Right lobe of liver (tissue), 6 donors: ENCODE data around the gene NDUFA8. TPM values are rescaled to one million over a fixed set of nuclear protein-coding genes. Genes with fewer than 3 reads are reported as not detected.

Experiments used
- ATAC-seq, 4 donors: fragments of 200-7000 bp; cut with Tn5 transposase; one replicate each; pipeline ENCODE4 v1.9.1; 2020; ENCODE audit warnings: mild to moderate bottlenecking in 4 of 4, moderate library complexity in 4 of 4
- DNase-seq, 3 donors: peaks; one replicate each; pipeline ENCODE4 v3.0.0-alpha.2; 2020
- H3K27ac ChIP-seq, 3 donors: fragments of 200-600 bp; one replicate each; pipeline ENCODE4 v1.8.0; 2022
- H3K27me3 ChIP-seq, 2 donors: fragments of 200-600 bp; one replicate each; pipeline ENCODE4 v1.8.0; 2022
- H3K36me3 ChIP-seq, 4 donors: fragments of 200-600 bp; sonication (generic) in 1 of 4; one replicate each; pipeline versions ENCODE4 v1.5.1 to v1.8.0; 2017 to 2022; ENCODE audit warnings: control low read depth in 1 of 4
- H3K4me1 ChIP-seq, 4 donors: fragments of 200-600 bp; sonication (generic) in 1 of 4; one replicate each; pipeline versions ENCODE4 v1.5.1 to v1.8.0; 2017 to 2022; ENCODE audit warnings: control low read depth in 1 of 4
- H3K4me3 ChIP-seq, 3 donors: fragments of 200-600 bp; one replicate each; pipeline ENCODE4 v1.8.0; 2022
- H3K9me3 ChIP-seq, 4 donors: fragments of 200-600 bp; sonication (generic) in 1 of 4; one replicate each; pipeline versions ENCODE4 v1.5.1 to v1.8.0; 2017 to 2022; ENCODE audit warnings: control low read depth in 1 of 4
- POLR2A ChIP-seq: fragments of 450-650 bp; IDR thresholded peaks from one replicate; pipeline ENCODE4 v1.6.1; 2017; ENCODE audit warnings: antibody characterized with exemption, mild to moderate bottlenecking
- WGBS: methylation state at CpG from one replicate; pipeline ENCODE4 v1.1.6; 2018; ENCODE audit warnings: low coverage, low lambda C conversion rate; ENCODE audit not compliant: insufficient coverage; ENCODE audit errors: missing lambda C conversion rate; 5-methylcytosine and 5-hydroxymethylcytosine counted together
- intact Hi-C, 2 donors: fragments of 100-400 bp; cut with DNase I; formaldehyde crosslinking; loops; one replicate each; pipeline versions ENCODE4 v1.11.2 to v1.14.1; 2022
- total RNA-seq, 6 experiments: library from RNA; depleted of rRNA in 2 of 6; stranded (reverse); fragments of >200 nt in 2 of 6; fragmentation: NEBNext Ultra II Directional in 3 of 6; extraction: Animal tissue kit (Norgen Biotek cat#: 25700) in 3 of 6; gene quantifications; one replicate each; pipeline versions ENCODE4 v1.1.0 to v1.2.4, GENCODE V29; 2016 to 2023
- TF ChIP-seq, protein P1 (sequence below), 4 donors: fragments of 200-600 bp in 3 of 4; fragments of 450-650 bp in 1 of 4; IDR thresholded peaks; one replicate each; pipeline versions ENCODE4 v1.5.1 to v1.8.0; 2016 to 2022; ENCODE audit warnings: antibody characterized with exemption in 4 of 4, mild to moderate bottlenecking in 2 of 4
- donor health status: DM: no; HTN: yes; CAD: no.
- donor health status: DM: no; HTN: no; CAD: no.
- donor health status: DM: no; HTN: no; CAD: no.
- donor health status: DM: no; HTN: yes; CAD: no.
- donor health status: DM: no; HTN: yes; CAD: no.

Gene NDUFA8
- total RNA-seq, 6 experiments from 2014 or later, result 27.3 to 43.9 (median 29.0) TPM

- 66% methylated on average over 8 of the region's 8 CpGs for WGBS
- TF ChIP-seq, protein P1, sequence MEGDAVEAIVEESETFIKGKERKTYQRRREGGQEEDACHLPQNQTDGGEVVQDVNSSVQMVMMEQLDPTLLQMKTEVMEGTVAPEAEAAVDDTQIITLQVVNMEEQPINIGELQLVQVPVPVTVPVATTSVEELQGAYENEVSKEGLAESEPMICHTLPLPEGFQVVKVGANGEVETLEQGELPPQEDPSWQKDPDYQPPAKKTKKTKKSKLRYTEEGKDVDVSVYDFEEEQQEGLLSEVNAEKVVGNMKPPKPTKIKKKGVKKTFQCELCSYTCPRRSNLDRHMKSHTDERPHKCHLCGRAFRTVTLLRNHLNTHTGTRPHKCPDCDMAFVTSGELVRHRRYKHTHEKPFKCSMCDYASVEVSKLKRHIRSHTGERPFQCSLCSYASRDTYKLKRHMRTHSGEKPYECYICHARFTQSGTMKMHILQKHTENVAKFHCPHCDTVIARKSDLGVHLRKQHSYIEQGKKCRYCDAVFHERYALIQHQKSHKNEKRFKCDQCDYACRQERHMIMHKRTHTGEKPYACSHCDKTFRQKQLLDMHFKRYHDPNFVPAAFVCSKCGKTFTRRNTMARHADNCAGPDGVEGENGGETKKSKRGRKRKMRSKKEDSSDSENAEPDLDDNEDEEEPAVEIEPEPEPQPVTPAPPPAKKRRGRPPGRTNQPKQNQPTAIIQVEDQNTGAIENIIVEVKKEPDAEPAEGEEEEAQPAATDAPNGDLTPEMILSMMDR (IDR thresholded peaks at IDR 0.05), result no peak
- no peak for TF ChIP-seq POLR2A
- Histone ChIP-seq H3K9me3 (no peaks in the 10 kb centered on the region), H3K27me3 (no peaks in the 10 kb centered on the region), H3K4me1 (no peaks in the 10 kb centered on the region), H3K27ac (no peak overlapping the region), H3K4me3 (no peak overlapping the region), H3K36me3 (peaks cover 0 to 21% (median 7%) of the 10 kb centered on the region in 4 donors)
- DNase-seq (no peak), ATAC-seq (no peak)
- intact Hi-C loops, result no loop called here
Observed at GRCh38 chr9:122140368-122141193, 19.0 kb downstream of the NDUFA8 start.

DNA sequence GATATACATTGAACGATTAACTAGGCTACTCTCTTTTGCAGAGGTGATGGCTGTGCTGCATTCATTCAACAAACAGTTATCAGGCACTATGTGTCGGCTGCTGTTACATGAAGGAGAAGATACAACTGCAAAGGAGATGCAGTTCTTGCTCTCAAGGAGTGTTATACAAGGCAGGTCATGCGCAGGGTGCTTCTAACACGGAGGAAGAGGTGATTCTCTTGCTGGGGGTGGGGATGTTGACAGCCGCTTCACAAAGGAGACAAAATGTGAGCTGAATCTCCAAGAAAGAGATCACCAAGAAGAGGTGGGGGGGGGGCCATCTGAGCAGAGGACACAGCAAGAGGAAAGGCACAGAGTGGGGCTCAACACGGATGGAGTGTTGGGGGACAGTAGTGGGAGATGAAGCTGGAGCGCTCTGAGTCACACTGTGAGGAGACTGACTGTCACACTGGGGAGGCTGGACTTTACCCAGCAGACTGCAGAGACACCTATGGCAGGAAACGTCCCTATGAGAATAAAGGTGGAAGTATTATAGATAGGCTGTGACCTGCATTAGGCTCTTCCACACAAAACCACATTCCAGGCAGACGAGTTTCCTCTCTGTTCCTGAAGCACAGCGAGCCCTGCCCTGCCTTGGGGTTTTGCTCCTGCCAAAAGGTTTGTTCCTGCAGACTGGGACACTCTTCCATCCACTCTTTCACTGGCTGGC, 20.9 kb downstream of the NDUFA8 start:
- Histone ChIP-seq H3K27me3 (no peaks in the 10 kb centered on the region), H3K27ac (no peak overlapping the region), H3K36me3 (peaks cover 0 to 4% (median 1%) of the 10 kb centered on the region in 4 donors), H3K9me3 (no peaks in the 10 kb centered on the region), H3K4me1 (no peaks in the 10 kb centered on the region), H3K4me3 (no peak overlapping the region)
- DNase-seq (no peak), ATAC-seq (no peak)
- intact Hi-C loops, result no loop called here
- WGBS, result 67% methylated on average over 9 of the region's 10 CpGs
- TF ChIP-seq, protein P1 (IDR thresholded peaks at IDR 0.05), result no peak
- no peak for TF ChIP-seq POLR2A

- 77% methylated on average over 3 of the region's 7 CpGs for whole genome bisulfite sequencing
- Histone ChIP-seq H3K4me3 (no peak overlapping the region), H3K36me3 (no peaks in the 10 kb centered on the region), H3K4me1 (no peaks in the 10 kb centered on the region), H3K27ac (no peak overlapping the region), H3K9me3 (no peaks in the 10 kb centered on the region), H3K27me3 (no peaks in the 10 kb centered on the region)
- TF ChIP-seq, protein P1 (IDR thresholded peaks at IDR 0.05), result no peak
- no peak for TF ChIP-seq POLR2A
- intact Hi-C loops, result no loop called here
- ATAC-seq (no peak), DNase-seq (no peak)
Observed at GRCh38 chr9:122135529-122135859, 24.1 kb downstream of the NDUFA8 start.

- intact Hi-C loops, result no loop called here
- Histone ChIP-seq H3K4me1 (no peaks in the 10 kb centered on the region), H3K27ac (no peak overlapping the region), H3K27me3 (no peaks in the 10 kb centered on the region), H3K4me3 (no peak overlapping the region), H3K36me3 (no peaks in the 10 kb centered on the region), H3K9me3 (no peaks in the 10 kb centered on the region)
- DNase-seq, result no peak
- WGBS, result 51% methylated on average over 8 of the region's 12 CpGs
- no peak for ATAC-seq
- TF ChIP-seq, protein P1 (IDR thresholded peaks at IDR 0.05), result no peak
- TF ChIP-seq POLR2A, result no peak
Observed at GRCh38 chr9:122134822-122135528, 24.6 kb downstream of the NDUFA8 start.
